GM19395 (cell line): ENCODE measurements around the gene GPR101.
"Not testable (repeated sequence)": the region's sequence is repeated elsewhere in the genome, so short reads cannot be mapped to it uniquely, and the experiment has no call there.

Experiments used
- ATAC-seq: cut with Tn5 transposase; IDR thresholded peaks from one replicate; pipeline ENCODE4 v1.9.1; 2021; ENCODE audit warnings: mild to moderate bottlenecking, moderate library complexity; ENCODE audit not compliant: unreplicated experiment

The GPR101 gene

GRCh38 chrX:137031039-137031438, 2.8 kb downstream of the GPR101 start:
- no peak for ATAC-seq

- ATAC-seq: no peak
These were observed 5.1 kb downstream of the GPR101 start for GRCh38 chrX:137028699-137029098.

GRCh38 chrX:137025930-137026329, 7.9 kb downstream of the GPR101 start:
- no peak for ATAC-seq

- not testable (repeated sequence) for ATAC-seq
These were observed 33.6 kb downstream of the GPR101 start for GRCh38 chrX:137000236-137000635.

GRCh38 chrX:136999024-136999423, 34.8 kb downstream of the GPR101 start:
- ATAC-seq: no peak
